Limb (tissue), 2 donors: Measurements from ENCODE around the gene USP30.

ENCODE experiments used
- DNase-seq, 2 donors: peaks; one replicate each; pipeline ENCODE4 v3.0.0-alpha.2; 2016; ENCODE audit errors: extremely low spot score in 2 of 2

Gene USP30

GRCh38 chr12:109126784-109127183 lies 74.4 kb downstream of the USP30 start:
- no peak for DNase-seq

DNA sequence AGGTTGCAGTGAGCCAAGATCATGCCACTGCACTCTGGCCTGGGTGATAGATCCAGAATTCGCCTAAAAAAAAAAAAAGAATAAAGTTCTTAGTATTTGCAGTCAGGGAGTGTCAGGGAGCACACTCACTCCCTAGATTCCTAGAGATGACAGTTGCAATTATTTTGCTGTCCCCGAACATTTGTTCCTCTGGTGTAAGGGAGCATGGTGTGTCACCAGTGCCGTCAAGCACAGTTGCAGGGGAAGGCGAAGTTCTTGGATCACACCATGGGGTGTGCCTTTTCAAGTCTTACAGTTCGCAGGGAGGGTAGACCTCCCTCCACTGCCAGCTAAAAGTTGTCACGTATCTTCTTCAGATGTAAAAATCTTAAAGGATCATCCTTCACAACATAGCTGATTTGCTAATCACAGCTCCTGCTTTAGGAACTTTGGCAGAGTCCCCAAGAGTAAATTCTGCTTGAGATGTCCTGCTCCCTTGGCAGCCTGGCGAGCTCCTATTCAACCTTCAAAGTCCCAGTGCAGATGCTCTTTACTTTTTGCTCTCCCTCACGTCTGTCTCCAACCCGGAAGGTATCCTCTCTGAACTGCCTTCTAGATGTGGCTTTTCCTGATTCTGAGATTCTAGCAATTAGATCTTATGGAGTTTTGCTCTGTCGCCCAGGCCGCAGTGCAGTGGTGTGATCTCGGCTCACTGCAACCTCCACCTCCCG lies 75.3 kb downstream of the USP30 start:
- DNase-seq, result no peak

- DNase-seq, result no peak
Observed at GRCh38 chr12:109130297-109131153, 78.1 kb downstream of the USP30 start.

DNA sequence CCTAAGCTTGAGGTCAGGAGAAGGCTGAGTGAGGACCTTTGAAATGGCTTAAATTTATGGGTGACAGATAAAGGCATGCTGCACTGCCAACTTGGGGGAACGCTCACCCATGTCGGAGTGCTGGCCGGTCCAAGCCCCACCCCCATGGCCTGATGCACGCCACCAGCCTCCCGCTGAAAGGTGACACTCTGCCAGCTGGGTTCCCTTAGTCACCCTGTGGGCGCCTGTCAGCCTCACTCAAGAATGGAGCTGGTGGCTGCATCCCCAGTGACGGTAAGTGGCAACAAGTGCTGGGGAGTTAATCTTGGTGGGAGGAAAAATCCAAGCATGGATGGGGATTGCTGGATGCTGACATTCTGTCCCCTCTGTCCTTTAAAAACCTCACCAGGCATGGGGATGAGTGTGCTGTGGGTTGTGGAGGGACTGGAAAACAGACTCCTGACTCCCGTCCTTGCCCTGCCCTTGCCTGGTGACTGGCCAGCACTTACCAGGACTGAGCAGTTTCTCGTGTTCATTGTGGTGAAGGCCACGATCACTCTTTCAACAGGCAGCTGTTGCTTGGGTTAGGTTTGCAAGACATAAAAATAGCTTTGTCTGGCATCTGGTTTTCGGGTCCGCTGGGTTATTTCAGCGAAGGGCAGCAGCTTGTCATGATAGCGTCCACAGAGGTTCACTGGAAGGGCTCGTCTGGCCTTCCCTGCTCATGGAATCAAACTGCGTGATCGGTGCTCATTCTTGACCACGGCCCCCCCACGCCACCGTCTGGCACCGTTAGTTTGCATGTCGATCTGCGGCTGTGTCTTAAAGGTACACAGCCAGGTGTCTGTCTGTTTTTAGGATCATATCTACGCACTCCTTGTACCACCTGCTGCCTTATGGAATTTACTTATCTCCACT lies 79.0 kb downstream of the USP30 start:
- no peak for DNase-seq

- no peak for DNase-seq
Observed at GRCh38 chr12:109134186-109134917, 82.0 kb downstream of the USP30 start.

- no peak for DNase-seq
Observed at GRCh38 chr12:109137055-109137454, 84.7 kb downstream of the USP30 start.
